Measurements from ENCODE around the gene THSD7A.

- no peak for TF ChIP-seq CTCF (conservative IDR thresholded peaks at IDR 0.05)
- TF ChIP-seq ZFX (IDR thresholded peaks at IDR 0.05) = no peak
These were observed 362.8 kb downstream of the THSD7A start for GRCh38 chr7:11469028-11469745.

Data from C4-2B (cell line).